Tibial nerve (tissue), 4 donors: ENCODE results near the gene EFHD1.

Source experiments
- EP300 ChIP-seq, 2 donors: sonication (generic); formaldehyde crosslinking; IDR thresholded peaks; one replicate each; pipeline ENCODE4 v1.6.1; 2017; ENCODE audit warnings: antibody characterized with exemption in 2 of 2, mild to moderate bottlenecking in 1 of 2
- POLR2A ChIP-seq, 2 donors: fragments of 450-650 bp; IDR thresholded peaks; one replicate each; pipeline ENCODE4 v1.6.1; 2017; ENCODE audit warnings: antibody characterized with exemption in 2 of 2, mild to moderate bottlenecking in 2 of 2, moderate library complexity in 2 of 2
- TF ChIP-seq, protein P1 (sequence below), 5 experiments: fragments of 200-600 bp in 3 of 5; fragments of 450-650 bp in 2 of 5; sonication (generic) in 3 of 5; IDR thresholded peaks; one replicate each; pipeline ENCODE4 v1.5.1; 2016 to 2019; ENCODE audit warnings: antibody characterized with exemption in 5 of 5, mild to moderate bottlenecking in 3 of 5, moderate library complexity in 2 of 5

DNA sequence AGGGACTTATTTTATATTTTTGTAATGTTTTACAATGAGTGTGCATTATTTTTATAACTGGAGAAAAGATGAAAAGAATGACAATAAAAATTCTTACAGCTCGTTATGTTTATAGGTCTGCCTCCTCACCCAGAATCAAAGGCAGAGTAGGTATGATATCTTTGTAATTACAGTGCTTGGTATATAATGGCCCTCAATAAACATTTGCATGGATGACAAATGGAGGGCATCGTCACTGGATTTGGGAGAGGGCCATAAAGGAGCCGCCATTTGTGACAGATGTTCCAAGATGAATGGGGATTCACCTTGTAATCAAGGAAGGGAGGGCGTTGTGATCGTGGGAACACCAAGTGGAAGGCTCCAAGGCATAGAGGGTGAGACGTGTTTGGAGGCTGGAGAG lies 41.1 kb downstream of the EFHD1 start:
- TF ChIP-seq, protein P1, sequence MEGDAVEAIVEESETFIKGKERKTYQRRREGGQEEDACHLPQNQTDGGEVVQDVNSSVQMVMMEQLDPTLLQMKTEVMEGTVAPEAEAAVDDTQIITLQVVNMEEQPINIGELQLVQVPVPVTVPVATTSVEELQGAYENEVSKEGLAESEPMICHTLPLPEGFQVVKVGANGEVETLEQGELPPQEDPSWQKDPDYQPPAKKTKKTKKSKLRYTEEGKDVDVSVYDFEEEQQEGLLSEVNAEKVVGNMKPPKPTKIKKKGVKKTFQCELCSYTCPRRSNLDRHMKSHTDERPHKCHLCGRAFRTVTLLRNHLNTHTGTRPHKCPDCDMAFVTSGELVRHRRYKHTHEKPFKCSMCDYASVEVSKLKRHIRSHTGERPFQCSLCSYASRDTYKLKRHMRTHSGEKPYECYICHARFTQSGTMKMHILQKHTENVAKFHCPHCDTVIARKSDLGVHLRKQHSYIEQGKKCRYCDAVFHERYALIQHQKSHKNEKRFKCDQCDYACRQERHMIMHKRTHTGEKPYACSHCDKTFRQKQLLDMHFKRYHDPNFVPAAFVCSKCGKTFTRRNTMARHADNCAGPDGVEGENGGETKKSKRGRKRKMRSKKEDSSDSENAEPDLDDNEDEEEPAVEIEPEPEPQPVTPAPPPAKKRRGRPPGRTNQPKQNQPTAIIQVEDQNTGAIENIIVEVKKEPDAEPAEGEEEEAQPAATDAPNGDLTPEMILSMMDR (IDR thresholded peaks at IDR 0.05) = no peak
- TF ChIP-seq POLR2A (IDR thresholded peaks at IDR 0.05) (no peak), EP300 (IDR thresholded peaks at IDR 0.05) (no peak)
